GM12892 (cell line): ENCODE results near the gene GSTO2.

Experiments
- POLR2AphosphoS5 ChIP-seq: IDR thresholded peaks from 2 replicates; pipeline ENCODE4 v1.6.1; 2011; ENCODE audit warnings: low read depth, low read length, control low read depth
- TAF1 ChIP-seq: IDR thresholded peaks from 2 replicates; pipeline ENCODE4 v1.6.1; 2011; ENCODE audit warnings: low read depth, mild to moderate bottlenecking, control low read depth, low read length, borderline replicate concordance

DNA sequence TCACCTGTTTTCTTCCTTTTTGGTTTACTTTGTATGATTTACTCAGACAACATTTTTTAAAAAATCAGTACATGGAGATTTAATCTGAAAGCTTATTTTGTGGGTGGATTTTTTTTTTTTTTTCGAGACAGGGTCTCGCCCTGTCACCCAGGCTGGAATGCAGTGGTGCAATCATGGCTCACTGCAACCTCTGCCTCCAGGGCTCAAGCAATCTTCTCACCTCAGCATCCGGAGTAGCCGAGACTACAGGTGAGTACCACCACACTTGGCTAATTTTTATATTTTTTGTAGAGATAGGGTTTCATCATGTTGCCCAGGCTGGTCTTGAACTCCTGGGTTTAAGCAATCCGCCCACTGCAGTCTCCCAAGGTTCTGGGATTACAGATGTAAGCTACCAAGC is 11.7 kb upstream of the GSTO2 start:
- TF ChIP-seq TAF1, result no peak
- TF ChIP-seq POLR2AphosphoS5, result no peak
